ENCODE results near the gene EXOC1. TPM values are rescaled to one million over a fixed set of nuclear protein-coding genes. Genes with fewer than 3 reads are reported as not detected.

Gene EXOC1
- total and polyA plus RNA-seq, 10 donors = 15.6 to 52.8 (median 43.0) TPM

GRCh38 chr4:55892156-55892555 lies 38.7 kb downstream of the EXOC1 start:
- TF ChIP-seq CTCF (IDR thresholded peaks at IDR 0.05 in 8 of 11, conservative IDR thresholded peaks at IDR 0.05 in 3 of 11) = no peak
- no peak for TF ChIP-seq POLR2AphosphoS5 (IDR thresholded peaks at IDR 0.05)
- TF ChIP-seq POLR2A (IDR thresholded peaks at IDR 0.05) = no peak
- H3K27me3 ChIP-seq (replicated peaks in 1 of 7) = no peaks in the 10 kb centered on the region
- H3K36me3 ChIP-seq = peaks cover under 1 to 91% (median 50%) of the 10 kb centered on the region in 6 donors
- peaks cover 0 to 4% (median 0%) of the 10 kb centered on the region in 6 donors for H3K4me1 ChIP-seq
- no peaks in the 10 kb centered on the region for H3K9me3 ChIP-seq
- H3K4me3 ChIP-seq = no peak overlapping the region
- H3K27ac ChIP-seq = no peak overlapping the region
- no peak for DNase-seq
- intact Hi-C loops (cut with DNase I; ENCODE audit: low total_unique reads) = no loop called here
- WGBS, 5 donors = 26 to 44% (median 36%) methylated on average over 2 of the region's 2 CpGs

- intact Hi-C loops (cut with DNase I; ENCODE audit: low total_unique reads) = no loop called here
- no peak overlapping the region for H3K4me3 ChIP-seq
Measured at GRCh38 chr4:55896622-55897021, 43.2 kb downstream of the EXOC1 start.

GRCh38 chr4:55902677-55903076 lies 49.2 kb downstream of the EXOC1 start:
- no peak for DNase-seq
- intact Hi-C loops (cut with DNase I; ENCODE audit: low total_unique reads) = no loop called here
- peaks cover 0 to 8% (median 2%) of the 10 kb centered on the region in 6 donors for H3K4me1 ChIP-seq
- H3K9me3 ChIP-seq = no peaks in the 10 kb centered on the region
- 86 to 98% (median 94%) methylated on average over 4 of the region's 4 CpGs for WGBS, 5 donors
- H3K4me3 ChIP-seq = no peak overlapping the region
- peaks cover 0 to 85% (median 26%) of the 10 kb centered on the region in 6 donors for H3K36me3 ChIP-seq
- no peaks in the 10 kb centered on the region for H3K27me3 ChIP-seq (replicated peaks in 1 of 7)
- TF ChIP-seq POLR2AphosphoS5 (IDR thresholded peaks at IDR 0.05) (no peak), POLR2A (IDR thresholded peaks at IDR 0.05) (no peak), CTCF (IDR thresholded peaks at IDR 0.05 in 8 of 11, conservative IDR thresholded peaks at IDR 0.05 in 3 of 11) (no peak)
- no peak overlapping the region for H3K27ac ChIP-seq

More at GRCh38 chr4:55896622-55897021, 43.2 kb downstream of the EXOC1 start:
- WGBS, 5 donors = 83 to 95% (median 92%) methylated on average over 3 of the region's 3 CpGs
- H3K4me1 ChIP-seq = peaks cover 0 to 4% (median 0%) of the 10 kb centered on the region in 6 donors
- no peak overlapping the region for H3K27ac ChIP-seq
- peaks cover 3 to 98% (median 54%) of the 10 kb centered on the region in 6 donors for H3K36me3 ChIP-seq
- H3K9me3 ChIP-seq = no peaks in the 10 kb centered on the region
- TF ChIP-seq POLR2A (IDR thresholded peaks at IDR 0.05) = no peak
- DNase-seq = no peak
- no peaks in the 10 kb centered on the region for H3K27me3 ChIP-seq (replicated peaks in 1 of 7)

GRCh38 chr4:55903577-55903976 lies 50.1 kb downstream of the EXOC1 start:
- no peak for DNase-seq
- peaks cover 0 to 76% (median 22%) of the 10 kb centered on the region in 6 donors for H3K36me3 ChIP-seq
- H3K4me3 ChIP-seq = no peak overlapping the region
- H3K27ac ChIP-seq = no peak overlapping the region
- intact Hi-C loops (cut with DNase I; ENCODE audit: low total_unique reads) = no loop called here
- no peaks in the 10 kb centered on the region for H3K27me3 ChIP-seq (replicated peaks in 1 of 7)
- H3K9me3 ChIP-seq = no peaks in the 10 kb centered on the region
- H3K4me1 ChIP-seq = peaks cover 0 to 12% (median 3%) of the 10 kb centered on the region in 6 donors
- TF ChIP-seq CTCF (IDR thresholded peaks at IDR 0.05 in 8 of 11, conservative IDR thresholded peaks at IDR 0.05 in 3 of 11) = no peak
- TF ChIP-seq POLR2A (IDR thresholded peaks at IDR 0.05) = no peak
- TF ChIP-seq POLR2AphosphoS5 (IDR thresholded peaks at IDR 0.05) = no peak

- Histone ChIP-seq H3K27ac (no peak overlapping the region), H3K36me3 (peaks cover 0 to 69% (median 21%) of the 10 kb centered on the region in 6 donors), H3K4me3 (no peak overlapping the region), H3K9me3 (no peaks in the 10 kb centered on the region), H3K4me1 (peaks cover 0 to 12% (median 3%) of the 10 kb centered on the region in 6 donors), H3K27me3 (replicated peaks in 1 of 7) (no peaks in the 10 kb centered on the region)
- no peak for DNase-seq
- no peak for TF ChIP-seq POLR2AphosphoS5 (IDR thresholded peaks at IDR 0.05)
- no peak for TF ChIP-seq POLR2A (IDR thresholded peaks at IDR 0.05)
- TF ChIP-seq CTCF (IDR thresholded peaks at IDR 0.05 in 8 of 11, conservative IDR thresholded peaks at IDR 0.05 in 3 of 11) = no peak
- intact Hi-C loops (cut with DNase I; ENCODE audit: low total_unique reads) = no loop called here
Measured at GRCh38 chr4:55904576-55904975, 51.1 kb downstream of the EXOC1 start.

All from spleen (tissue), 11 donors.